DND-41 (cell line): ENCODE results near the gene MYH3.
A peak's percentile ranks its signal among the peaks of the same experiment; 100 is the strongest.

Experiments used
- ATAC-seq: fragments of 200-7000 bp; cut with Tn5 transposase; 3 replicates; pipeline ENCODE4 v1.9.1; 2021; ENCODE audit warnings: low read depth; ENCODE audit not compliant: insufficient read depth
- DNase-seq: peaks from one replicate; pipeline ENCODE4 v3.0.0-alpha.2; 2020
- H2AFZ ChIP-seq: 2 replicates; pipeline ENCODE4 v1.6.0; 2012; ENCODE audit warnings: low read depth, low read length
- H3K27ac ChIP-seq: 2 replicates; pipeline ENCODE4 v1.5.1; 2012; ENCODE audit warnings: low read length, inconsistent platforms
- H3K27me3 ChIP-seq: fragments of 200-600 bp; sonication (generic); 2 replicates; pipeline ENCODE4 v1.6.0; 2012; ENCODE audit warnings: low read length, mild to moderate bottlenecking, inconsistent platforms; ENCODE audit not compliant: insufficient read depth, poor library complexity
- H3K36me3 ChIP-seq: 2 replicates; pipeline ENCODE4 v1.5.1; 2012; ENCODE audit warnings: low read length, inconsistent platforms; ENCODE audit not compliant: insufficient read depth
- H3K4me1 ChIP-seq: 2 replicates; pipeline ENCODE4 v1.5.1; 2012; ENCODE audit warnings: mild to moderate bottlenecking, low read length; ENCODE audit not compliant: insufficient read depth
- H3K4me2 ChIP-seq: 2 replicates; pipeline ENCODE4 v1.6.0; 2012; ENCODE audit warnings: mild to moderate bottlenecking, moderate library complexity, low read length, inconsistent platforms; ENCODE audit not compliant: insufficient read depth
- H3K4me3 ChIP-seq, 2 experiments: fragments of 200-600 bp in 1 of 2; shearing (Covaris generic) in 1 of 2; 2 replicates each; pipeline ENCODE4 v1.5.1; 2012 to 2016; ENCODE audit warnings: inconsistent platforms in 2 of 2, low read length in 2 of 2, mild to moderate bottlenecking in 2 of 2, low read depth in 1 of 2, moderate library complexity in 1 of 2
- H3K79me2 ChIP-seq: 2 replicates; pipeline ENCODE4 v1.6.0; 2012; ENCODE audit warnings: low read length, inconsistent platforms; ENCODE audit not compliant: insufficient read depth
- H3K9ac ChIP-seq: 2 replicates; pipeline ENCODE4 v1.6.0; 2012; ENCODE audit warnings: low read depth, mild to moderate bottlenecking, inconsistent platforms, low read length, moderate library complexity
- H3K9me3 ChIP-seq: 2 replicates; pipeline ENCODE4 v1.5.1; 2012; ENCODE audit warnings: low read length, moderate library complexity, mild to moderate bottlenecking, inconsistent platforms; ENCODE audit not compliant: insufficient read depth, severe bottlenecking
- H4K20me1 ChIP-seq: 2 replicates; pipeline ENCODE4 v1.6.0; 2012; ENCODE audit warnings: low read length; ENCODE audit not compliant: insufficient read depth
- CTCF ChIP-seq: IDR thresholded peaks from 2 replicates; pipeline ENCODE4 v1.5.1; 2012; ENCODE audit warnings: borderline replicate concordance, low read length, moderate library complexity, mild to moderate bottlenecking; ENCODE audit not compliant: poor library complexity, severe bottlenecking; ENCODE audit errors: extremely low read depth
- EZH2 ChIP-seq: IDR thresholded peaks from 3 replicates; pipeline ENCODE4 v1.6.1; 2012; ENCODE audit warnings: borderline replicate concordance, low read depth, mild to moderate bottlenecking, moderate library complexity, low read length, inconsistent platforms; ENCODE audit not compliant: severe bottlenecking

Gene MYH3

GRCh38 chr17:10618202-10618635 is 38.9 kb downstream of the MYH3 start:
- H3K27ac ChIP-seq, result no peak overlapping the region
- DNase-seq (peak; percentile 70), ATAC-seq (peak; percentile 90)
- no peak overlapping the region for H2AFZ ChIP-seq
- no peaks in the 10 kb centered on the region for H3K36me3 ChIP-seq
- H3K4me3 ChIP-seq, result no peak overlapping the region
- no peaks in the 10 kb centered on the region for H3K9me3 ChIP-seq
- no peak for TF ChIP-seq EZH2
- peak; percentile 96 for TF ChIP-seq CTCF
- H3K4me1 ChIP-seq, result no peaks in the 10 kb centered on the region
- H3K27me3 ChIP-seq, result peaks cover 4% of the 10 kb centered on the region
- peaks cover 5% of the 10 kb centered on the region; the same call in 1 of the 2 replicates for H4K20me1 ChIP-seq
- no peak overlapping the region for H3K4me2 ChIP-seq
- no peaks in the 10 kb centered on the region for H3K79me2 ChIP-seq
- H3K9ac ChIP-seq, result no peak overlapping the region

- no peaks in the 10 kb centered on the region for H3K4me1 ChIP-seq
- no peak overlapping the region for H3K9ac ChIP-seq
- TF ChIP-seq EZH2 (no peak), CTCF (no peak)
- H3K4me3 ChIP-seq, result no peak overlapping the region
- no peaks in the 10 kb centered on the region for H3K36me3 ChIP-seq
- no peak overlapping the region for H2AFZ ChIP-seq
- H3K9me3 ChIP-seq, result no peaks in the 10 kb centered on the region
- no peaks in the 10 kb centered on the region for H3K79me2 ChIP-seq
- no peak for DNase-seq
- H3K27ac ChIP-seq, result no peak overlapping the region
- no peak overlapping the region for H3K4me2 ChIP-seq
- no peak for ATAC-seq
- H4K20me1 ChIP-seq, result peaks cover 5% of the 10 kb centered on the region; the same call in 1 of the 2 replicates
- peaks cover 4% of the 10 kb centered on the region for H3K27me3 ChIP-seq
Measured at GRCh38 chr17:10617120-10617505, 40.0 kb downstream of the MYH3 start.

GRCh38 chr17:10616502-10617119 is 40.5 kb downstream of the MYH3 start:
- no peak overlapping the region for H3K4me3 ChIP-seq
- peak; percentile 78 for ATAC-seq
- peaks cover 4% of the 10 kb centered on the region for H3K27me3 ChIP-seq
- H3K4me1 ChIP-seq, result no peaks in the 10 kb centered on the region
- H3K27ac ChIP-seq, result no peak overlapping the region
- H4K20me1 ChIP-seq, result peaks cover 5% of the 10 kb centered on the region; the same call in 1 of the 2 replicates
- H3K79me2 ChIP-seq, result no peaks in the 10 kb centered on the region
- TF ChIP-seq EZH2, result no peak
- peak; percentile 98 for TF ChIP-seq CTCF
- DNase-seq, result peak; percentile 80
- H2AFZ ChIP-seq, result no peak overlapping the region
- no peak overlapping the region for H3K9ac ChIP-seq
- no peak overlapping the region for H3K4me2 ChIP-seq
- no peaks in the 10 kb centered on the region for H3K9me3 ChIP-seq
- no peaks in the 10 kb centered on the region for H3K36me3 ChIP-seq

GRCh38 chr17:10614536-10615155 is 42.5 kb downstream of the MYH3 start:
- Histone ChIP-seq H3K27ac (no peak overlapping the region), H3K4me3 (no peak overlapping the region), H3K9ac (no peak overlapping the region), H3K36me3 (no peaks in the 10 kb centered on the region), H3K79me2 (no peaks in the 10 kb centered on the region), H3K27me3 (no peaks in the 10 kb centered on the region), H2AFZ (no peak overlapping the region), H3K4me2 (no peak overlapping the region), H3K9me3 (no peaks in the 10 kb centered on the region), H3K4me1 (no peaks in the 10 kb centered on the region), H4K20me1 (peaks cover 5% of the 10 kb centered on the region; the same call in 1 of the 2 replicates)
- ATAC-seq (peak; percentile 61; the same call in 2 of the 3 replicates), DNase-seq (peak; percentile 61)
- TF ChIP-seq CTCF, result peak; percentile 86
- no peak for TF ChIP-seq EZH2
